ENCODE data around the gene SYTL2. TPM values are rescaled to one million over a fixed set of nuclear protein-coding genes. Genes with fewer than 3 reads are reported as not detected.
"Not testable (repeated sequence)": the region's sequence is repeated elsewhere in the genome, so short reads cannot be mapped to it uniquely, and the experiment has no call there.

Gene SYTL2
- total and polyA plus RNA-seq, 12 donors = 8.2 to 134 (median 19.4) TPM

DNA sequence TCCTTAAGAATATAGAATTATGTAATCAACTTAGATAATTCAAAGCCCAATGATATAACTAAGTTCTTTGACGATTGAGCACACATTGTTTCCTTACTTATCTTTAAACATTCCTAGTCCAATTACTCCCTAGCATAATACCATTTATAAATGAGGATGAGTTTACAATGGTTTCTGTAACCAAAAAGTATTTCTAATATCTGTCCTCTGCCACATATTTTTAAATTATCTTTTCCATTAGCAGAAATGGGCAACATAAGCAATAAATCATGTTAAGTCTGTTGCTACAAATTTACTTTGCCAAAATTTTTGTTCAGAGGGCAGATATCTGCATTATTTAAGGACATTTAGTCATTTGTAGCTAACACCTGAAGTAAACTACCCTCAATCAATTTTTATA lies 152.8 kb downstream of the SYTL2 start:
- DNase-seq = no peak
- no peaks in the 10 kb centered on the region for H3K27me3 ChIP-seq
- intact Hi-C loops (cut with DNase I) = no loop called here
- H3K4me3 ChIP-seq = no peak overlapping the region
- 35 to 42% (median 39%) methylated on average over 1 of the region's 1 CpG for WGBS, 4 donors
- H3K9me3 ChIP-seq (replicated peaks in 1 of 3) = no peaks in the 10 kb centered on the region
- TF ChIP-seq POLR2A (IDR thresholded peaks at IDR 0.05) = no peak
- TF ChIP-seq, protein P1, sequence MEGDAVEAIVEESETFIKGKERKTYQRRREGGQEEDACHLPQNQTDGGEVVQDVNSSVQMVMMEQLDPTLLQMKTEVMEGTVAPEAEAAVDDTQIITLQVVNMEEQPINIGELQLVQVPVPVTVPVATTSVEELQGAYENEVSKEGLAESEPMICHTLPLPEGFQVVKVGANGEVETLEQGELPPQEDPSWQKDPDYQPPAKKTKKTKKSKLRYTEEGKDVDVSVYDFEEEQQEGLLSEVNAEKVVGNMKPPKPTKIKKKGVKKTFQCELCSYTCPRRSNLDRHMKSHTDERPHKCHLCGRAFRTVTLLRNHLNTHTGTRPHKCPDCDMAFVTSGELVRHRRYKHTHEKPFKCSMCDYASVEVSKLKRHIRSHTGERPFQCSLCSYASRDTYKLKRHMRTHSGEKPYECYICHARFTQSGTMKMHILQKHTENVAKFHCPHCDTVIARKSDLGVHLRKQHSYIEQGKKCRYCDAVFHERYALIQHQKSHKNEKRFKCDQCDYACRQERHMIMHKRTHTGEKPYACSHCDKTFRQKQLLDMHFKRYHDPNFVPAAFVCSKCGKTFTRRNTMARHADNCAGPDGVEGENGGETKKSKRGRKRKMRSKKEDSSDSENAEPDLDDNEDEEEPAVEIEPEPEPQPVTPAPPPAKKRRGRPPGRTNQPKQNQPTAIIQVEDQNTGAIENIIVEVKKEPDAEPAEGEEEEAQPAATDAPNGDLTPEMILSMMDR (IDR thresholded peaks at IDR 0.05) = no peak
- peaks cover 28 to 75% of the 10 kb centered on the region in 2 donors for H3K4me1 ChIP-seq (replicated peaks in 1 of 2)
- no peak overlapping the region for H3K27ac ChIP-seq
- peaks cover 0 to 35% of the 10 kb centered on the region in 2 donors for H3K36me3 ChIP-seq (replicated peaks in 1 of 2)

- no peak for TF ChIP-seq POLR2A (IDR thresholded peaks at IDR 0.05)
- TF ChIP-seq, protein P1 (IDR thresholded peaks at IDR 0.05) = no peak
- intact Hi-C loops (cut with DNase I) = no loop called here
- 84 to 90% (median 88%) methylated on average over 1 of the region's 1 CpG for whole genome bisulfite sequencing, 4 donors
- Histone ChIP-seq H3K9me3 (replicated peaks in 1 of 3) (no peaks in the 10 kb centered on the region), H3K27me3 (no peaks in the 10 kb centered on the region), H3K4me3 (no peak overlapping the region), H3K36me3 (replicated peaks in 1 of 2) (peaks cover 0 to 35% of the 10 kb centered on the region in 2 donors), H3K27ac (no peak overlapping the region), H3K4me1 (replicated peaks in 1 of 2) (peaks cover 16 to 63% of the 10 kb centered on the region in 2 donors)
- DNase-seq = no peak
These were observed 154.2 kb downstream of the SYTL2 start for GRCh38 chr11:85656777-85657176.

DNA sequence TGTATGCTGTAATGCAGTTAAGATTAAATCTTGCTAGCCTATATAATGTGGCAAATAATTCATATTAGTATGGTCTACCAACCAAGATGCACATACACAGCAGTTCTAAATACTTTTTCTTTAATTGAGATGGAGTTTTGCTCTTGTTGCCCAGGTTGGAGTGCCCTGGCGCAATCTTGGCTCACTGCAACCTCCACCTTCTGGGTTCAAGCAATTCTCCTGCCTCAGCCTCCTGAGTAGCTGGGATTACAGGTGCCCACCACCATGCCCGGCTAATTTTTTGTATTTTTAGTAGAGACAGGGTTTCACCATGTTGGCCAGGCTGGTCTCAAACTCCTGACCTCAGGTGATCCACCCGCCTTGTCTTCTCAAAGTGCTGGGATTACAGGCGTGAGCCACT lies 156.6 kb downstream of the SYTL2 start:
- H3K36me3 ChIP-seq (replicated peaks in 1 of 2) = peaks cover 0 to 26% of the 10 kb centered on the region in 2 donors
- H3K27ac ChIP-seq; H3K9me3 ChIP-seq (replicated peaks in 1 of 3); H3K27me3 ChIP-seq; H3K4me3 ChIP-seq; DNase-seq; intact Hi-C loops (cut with DNase I): not testable (repeated sequence)
- 89 to 95% (median 92%) methylated on average over 3 to 4 of the region's 4 CpGs for WGBS, 4 donors
- H3K4me1 ChIP-seq (replicated peaks in 1 of 2) = peaks cover 2 to 44% of the 10 kb centered on the region in 2 donors

DNA sequence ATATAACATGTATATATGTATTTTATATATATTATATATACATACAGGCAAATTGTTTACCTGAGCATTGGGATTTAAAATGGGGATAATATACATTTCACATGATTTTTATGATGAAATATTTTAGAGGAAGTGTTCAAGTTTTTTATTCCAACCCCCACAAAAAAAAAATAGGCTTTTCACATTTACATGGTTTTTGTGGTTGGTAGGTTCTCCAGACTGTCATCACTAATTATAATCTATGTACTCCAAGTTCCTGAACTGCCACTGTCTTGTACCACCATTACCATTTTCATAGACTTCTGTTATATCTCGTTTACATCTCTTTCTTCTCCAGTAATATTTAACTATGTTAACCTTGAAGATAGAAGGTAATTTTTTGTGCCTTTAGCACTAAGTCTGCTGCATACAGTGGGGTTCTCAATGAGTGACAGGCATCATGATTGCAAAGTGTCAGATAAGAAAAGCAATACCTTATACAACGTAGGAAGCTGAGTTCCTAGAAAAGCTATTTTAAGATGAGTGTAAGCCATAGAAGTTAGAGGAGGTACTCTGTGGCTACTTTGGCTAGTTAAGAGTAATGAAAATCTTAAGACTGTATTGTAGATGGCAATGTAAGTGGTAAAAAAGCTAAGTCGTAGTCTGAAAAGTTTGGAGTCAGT lies 158.0 kb downstream of the SYTL2 start:
- TF ChIP-seq POLR2A (IDR thresholded peaks at IDR 0.05) = no peak
- TF ChIP-seq, protein P1 (IDR thresholded peaks at IDR 0.05) = no peak
- WGBS, 4 donors = 61 to 69% (median 62%) methylated on average over 3 of the region's 3 CpGs
- Histone ChIP-seq H3K4me3 (no peak overlapping the region), H3K27ac (no peak overlapping the region), H3K4me1 (replicated peaks in 1 of 2) (peaks cover 0 to 41% of the 10 kb centered on the region in 2 donors), H3K9me3 (replicated peaks in 1 of 3) (no peaks in the 10 kb centered on the region), H3K36me3 (replicated peaks in 1 of 2) (peaks cover 0 to 21% of the 10 kb centered on the region in 2 donors), H3K27me3 (no peaks in the 10 kb centered on the region)
- intact Hi-C loops (cut with DNase I) = no loop called here
- no peak for DNase-seq

GRCh38 chr11:85651118-85651517 lies 159.8 kb downstream of the SYTL2 start:
- Histone ChIP-seq H3K4me3 (no peak overlapping the region), H3K9me3 (replicated peaks in 1 of 3) (no peaks in the 10 kb centered on the region), H3K27me3 (no peaks in the 10 kb centered on the region), H3K27ac (no peak overlapping the region), H3K36me3 (replicated peaks in 1 of 2) (peaks cover 0 to 10% of the 10 kb centered on the region in 2 donors), H3K4me1 (replicated peaks in 1 of 2) (peaks cover 0 to 37% of the 10 kb centered on the region in 2 donors)
- DNase-seq = no peak
- TF ChIP-seq, protein P1 (IDR thresholded peaks at IDR 0.05) = no peak
- no peak for TF ChIP-seq POLR2A (IDR thresholded peaks at IDR 0.05)
- 80 to 91% (median 83%) methylated on average over 1 of the region's 1 CpG for WGBS, 4 donors
- intact Hi-C loops (cut with DNase I) = no loop called here

Data from adrenal gland (tissue), 12 donors.